ENCODE results near the gene LIMS2.

The LIMS2 gene

GRCh38 chr2:127619203-127619590, 56.1 kb downstream of the LIMS2 start:
- DNase-seq, result no peak

- no peak for DNase-seq
Measured at GRCh38 chr2:127618551-127619202, 56.7 kb downstream of the LIMS2 start.

GRCh38 chr2:127615511-127616166, 59.7 kb downstream of the LIMS2 start:
- DNase-seq, result no peak

GRCh38 chr2:127614731-127615130, 60.6 kb downstream of the LIMS2 start:
- DNase-seq, result no peak

DNA sequence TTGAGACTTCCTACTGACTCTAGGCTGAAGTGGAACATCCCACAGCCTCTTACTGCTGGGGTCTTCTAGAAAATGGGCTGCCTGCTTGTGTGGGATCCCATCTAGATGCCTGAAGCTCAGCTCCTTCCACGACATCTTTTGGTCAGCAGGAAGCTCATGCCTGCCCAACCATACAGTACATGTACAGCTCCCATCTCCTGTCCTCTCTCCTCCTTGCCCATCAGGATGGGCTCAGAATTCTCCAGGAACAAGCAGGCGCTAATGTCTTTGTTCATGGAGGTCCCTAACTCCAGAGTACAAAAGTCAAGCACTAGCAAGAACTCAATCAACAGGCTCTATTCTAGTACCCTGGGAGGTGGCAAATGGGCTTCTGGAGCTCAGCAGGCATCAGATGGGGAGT, 61.1 kb downstream of the LIMS2 start:
- DNase-seq, result no peak

- no peak for DNase-seq
Measured at GRCh38 chr2:127612111-127612822, 63.1 kb downstream of the LIMS2 start.

GRCh38 chr2:127611076-127611925, 64.0 kb downstream of the LIMS2 start:
- no peak for DNase-seq

- no peak for DNase-seq
Measured at GRCh38 chr2:127610561-127610960, 64.8 kb downstream of the LIMS2 start.

DNA sequence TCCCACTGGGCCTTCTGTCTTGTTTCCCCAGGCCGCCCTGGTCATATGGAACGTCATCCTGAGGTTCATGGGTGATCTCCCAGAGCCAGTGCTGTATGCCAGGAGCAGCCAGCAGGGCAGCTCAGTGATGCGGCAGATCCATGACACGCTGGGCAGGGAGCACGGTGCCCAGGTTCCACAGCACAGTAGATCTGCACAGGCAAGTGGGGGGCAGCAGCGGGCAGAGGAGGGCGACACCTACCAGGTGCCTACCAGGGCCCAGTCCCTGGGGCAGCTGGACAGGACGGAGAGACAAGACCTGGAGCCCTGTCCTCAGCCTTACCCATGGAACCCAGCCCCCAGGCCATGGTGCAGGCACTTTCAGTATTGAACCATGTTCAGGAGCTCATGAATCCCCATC, 65.5 kb downstream of the LIMS2 start:
- no peak for DNase-seq

- DNase-seq, result no peak
Measured at GRCh38 chr2:127609031-127609751, 66.1 kb downstream of the LIMS2 start.

GRCh38 chr2:127608061-127609030, 67.0 kb downstream of the LIMS2 start:
- DNase-seq, result no peak

DNA sequence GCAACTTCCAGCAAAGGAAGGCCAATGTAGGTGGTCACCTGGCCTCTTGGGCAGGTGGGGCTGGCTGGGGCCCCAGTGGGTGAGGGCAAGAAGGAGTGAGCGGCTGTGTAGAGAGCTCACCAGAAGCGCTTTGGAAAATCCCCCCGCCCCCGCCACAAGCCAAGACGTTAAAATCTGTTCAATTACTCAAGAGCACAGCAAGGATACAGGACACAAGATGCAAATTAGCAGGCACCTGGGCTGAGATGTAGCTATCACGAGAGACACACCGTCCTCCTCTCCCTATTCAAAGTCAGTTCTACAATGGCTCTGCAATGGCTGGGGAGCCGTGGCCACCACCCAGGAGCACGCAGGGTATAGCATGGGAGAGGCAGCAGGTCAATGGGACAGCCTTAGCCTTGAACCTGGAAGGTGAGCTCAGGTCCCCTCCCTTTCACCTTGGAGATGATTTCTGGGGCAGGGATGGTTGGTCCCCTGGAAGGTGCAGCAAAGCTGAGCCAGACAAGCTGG, 67.9 kb downstream of the LIMS2 start:
- no peak for DNase-seq

GRCh38 chr2:127606625-127607398, 68.5 kb downstream of the LIMS2 start:
- no peak for DNase-seq

- no peak for DNase-seq
Measured at GRCh38 chr2:127605691-127606263, 69.6 kb downstream of the LIMS2 start.

DNA sequence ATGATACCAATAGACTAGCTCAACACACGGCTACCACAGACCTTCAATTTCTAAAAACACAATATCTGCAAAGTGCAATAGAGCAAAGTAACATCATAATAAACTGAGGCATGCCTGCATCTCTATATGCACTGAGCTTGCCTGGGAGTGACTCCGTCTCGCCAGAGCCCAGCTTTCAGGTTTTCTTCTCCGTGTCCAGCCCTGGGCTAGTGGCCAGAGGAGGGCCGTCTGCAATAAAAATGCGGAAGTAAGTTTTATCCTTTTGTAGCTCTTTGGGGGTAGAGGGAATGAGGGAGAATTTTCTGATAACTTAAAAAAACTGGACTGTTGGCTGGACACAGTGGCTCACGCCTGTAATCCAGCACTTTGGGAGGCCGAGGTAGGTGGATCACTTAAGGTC, 70.3 kb downstream of the LIMS2 start:
- no peak for DNase-seq

- no peak for DNase-seq
Measured at GRCh38 chr2:127599211-127599610, 76.1 kb downstream of the LIMS2 start.

GRCh38 chr2:127598711-127599110, 76.6 kb downstream of the LIMS2 start:
- no peak for DNase-seq

- no peak for DNase-seq
Measured at GRCh38 chr2:127597984-127598380, 77.3 kb downstream of the LIMS2 start.

- no peak for DNase-seq
Measured at GRCh38 chr2:127597046-127597983, 78.0 kb downstream of the LIMS2 start.
